ENCODE results near the gene GPR155.
A peak's percentile ranks its signal among the peaks of the same experiment; 100 is the strongest.
"Not testable (repeated sequence)": the region's sequence is repeated elsewhere in the genome, so short reads cannot be mapped to it uniquely, and the experiment has no call there.

The GPR155 gene

GRCh38 chr2:174491947-174492346, 5.1 kb upstream of the GPR155 start:
- no peak for DNase-seq

DNA sequence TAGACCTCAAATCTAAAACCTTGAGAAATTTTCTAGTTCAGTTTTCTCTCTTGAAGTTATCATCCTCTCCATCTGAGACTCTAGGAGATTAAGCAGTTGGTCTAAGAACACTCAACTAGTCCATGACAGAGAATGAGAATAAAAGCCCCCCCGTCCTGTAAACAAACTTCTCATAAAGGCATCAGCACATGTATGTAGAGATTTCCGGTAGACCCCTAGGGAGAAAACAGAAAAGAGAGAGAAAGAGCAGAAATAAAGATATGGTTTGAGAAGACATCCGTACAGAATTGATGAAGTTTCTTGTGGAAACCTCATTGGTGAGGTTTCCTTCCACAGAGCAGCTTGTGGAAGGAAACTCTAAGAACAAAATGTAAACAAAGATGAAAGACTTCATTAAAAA, 3.2 kb upstream of the GPR155 start:
- no peak for DNase-seq

- DNase-seq = not testable (repeated sequence)
Observed at GRCh38 chr2:174489520-174489919, 2.7 kb upstream of the GPR155 start.

DNA sequence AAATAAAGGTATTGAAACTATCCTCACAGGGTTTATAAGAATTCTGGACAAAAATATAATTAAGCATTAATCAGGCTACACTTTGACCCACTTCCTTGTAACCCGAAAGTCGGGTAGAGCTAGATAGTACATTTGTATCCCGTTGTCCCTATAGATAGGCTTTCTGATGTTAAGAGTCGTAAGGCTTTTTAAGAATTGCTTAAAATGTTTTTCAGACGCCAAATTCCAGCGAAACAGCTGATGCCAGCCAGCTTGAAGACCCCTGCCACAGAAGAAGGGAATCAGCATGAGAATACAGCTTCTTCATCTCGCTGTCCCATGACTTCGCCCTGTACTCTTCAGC, 962 bp upstream of the GPR155 start:
- DNase-seq = no peak

DNA sequence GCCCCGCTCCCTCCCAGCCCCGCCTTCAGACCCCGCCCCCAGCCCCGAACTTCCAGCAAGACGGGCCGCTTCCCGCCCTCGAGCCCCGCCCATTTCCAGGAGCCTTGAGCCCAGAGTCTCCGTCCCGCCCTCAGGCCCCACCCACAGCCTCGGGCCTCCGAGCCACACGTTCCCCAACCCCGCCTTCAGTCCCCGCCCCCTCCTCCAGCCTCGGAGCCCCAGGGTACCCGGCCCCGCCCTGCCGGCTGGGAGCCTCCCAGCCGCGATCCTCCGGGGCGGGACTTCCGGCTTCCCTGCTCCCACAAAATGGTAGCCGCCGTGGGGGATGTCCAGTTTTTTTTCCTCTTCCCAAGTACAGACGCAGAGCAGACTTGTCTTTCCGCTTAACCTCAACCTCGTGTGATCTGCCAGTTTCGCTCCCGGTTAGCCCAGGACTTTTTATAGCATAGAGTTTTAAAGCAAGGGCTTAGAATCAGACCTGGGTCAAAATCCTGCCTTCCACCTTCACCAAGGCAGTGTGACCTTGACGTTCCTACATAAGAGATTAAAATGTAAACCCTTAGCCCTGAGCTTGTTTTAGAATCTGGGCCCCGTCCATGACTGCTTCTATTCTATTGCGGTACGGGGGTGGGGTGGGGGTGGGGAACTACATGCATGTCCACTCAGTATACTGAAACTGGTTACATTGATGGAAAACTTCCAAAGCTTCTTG, 435 bp upstream of the GPR155 start:
- DNase-seq = peak; percentile 98

GRCh38 chr2:174485788-174486562, 854 bp downstream of the GPR155 start:
- peak; percentile 39 for DNase-seq

DNA sequence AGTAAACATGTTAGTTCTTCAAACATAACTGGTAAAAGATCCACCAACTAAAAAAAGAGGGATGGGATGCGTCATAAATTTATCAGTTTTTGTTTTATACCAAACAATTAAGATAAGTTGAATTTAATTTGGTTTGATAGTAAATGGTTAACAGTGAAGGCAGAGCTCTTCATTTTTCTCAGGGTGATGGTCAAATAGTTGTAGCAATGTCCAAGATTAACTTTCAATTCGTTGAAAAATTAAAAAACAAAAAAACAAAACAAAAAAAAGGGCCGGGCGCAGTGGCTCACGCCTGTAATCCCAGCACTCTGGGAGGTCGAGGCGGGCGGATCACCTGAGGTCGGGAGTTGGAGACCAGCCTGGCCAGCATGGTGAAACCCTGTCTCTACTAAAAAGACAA, 1.8 kb downstream of the GPR155 start:
- DNase-seq = not testable (repeated sequence)

GRCh38 chr2:174484573-174484972, 2.3 kb downstream of the GPR155 start:
- DNase-seq = no peak

DNA sequence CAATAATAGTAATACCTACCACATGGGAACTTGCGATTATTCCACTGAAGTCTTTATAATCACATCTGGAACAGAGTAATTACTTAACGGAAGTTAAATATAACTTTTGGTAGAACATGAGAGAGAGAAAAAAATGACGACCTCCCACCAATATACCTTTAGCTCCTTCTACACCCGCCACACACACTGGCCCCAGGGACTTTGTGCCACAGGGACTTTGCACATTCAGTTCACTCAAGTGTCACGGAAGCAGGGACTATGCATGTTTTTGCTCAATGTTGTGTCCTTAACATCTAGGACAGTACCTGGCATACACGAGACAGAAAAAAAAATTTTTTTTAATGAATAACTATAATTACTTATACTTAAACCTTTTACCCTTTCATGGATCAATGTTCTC, 4.0 kb downstream of the GPR155 start:
- DNase-seq = no peak

- DNase-seq = no peak
Observed at GRCh38 chr2:174477759-174478158, 9.1 kb downstream of the GPR155 start.

DNA sequence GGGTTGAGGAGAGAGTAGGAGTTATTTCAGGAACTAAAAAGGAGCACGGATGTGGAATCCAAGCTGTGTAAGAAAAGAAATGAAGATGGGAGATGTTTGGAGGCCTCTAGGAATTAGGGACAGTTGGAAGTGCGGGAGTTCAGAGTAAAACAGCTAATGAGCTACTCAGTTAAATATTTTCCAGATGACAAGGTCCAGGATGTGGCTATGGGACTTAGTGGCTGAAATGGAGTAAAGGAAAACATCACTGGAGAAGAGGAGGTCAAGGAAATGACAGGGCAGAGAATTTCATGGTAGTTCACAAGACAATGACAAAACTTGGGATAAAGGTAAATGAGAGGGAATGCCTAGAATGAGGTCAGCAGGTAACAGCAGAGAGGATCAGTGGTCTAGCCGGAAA, 13.0 kb downstream of the GPR155 start:
- no peak for DNase-seq

DNA sequence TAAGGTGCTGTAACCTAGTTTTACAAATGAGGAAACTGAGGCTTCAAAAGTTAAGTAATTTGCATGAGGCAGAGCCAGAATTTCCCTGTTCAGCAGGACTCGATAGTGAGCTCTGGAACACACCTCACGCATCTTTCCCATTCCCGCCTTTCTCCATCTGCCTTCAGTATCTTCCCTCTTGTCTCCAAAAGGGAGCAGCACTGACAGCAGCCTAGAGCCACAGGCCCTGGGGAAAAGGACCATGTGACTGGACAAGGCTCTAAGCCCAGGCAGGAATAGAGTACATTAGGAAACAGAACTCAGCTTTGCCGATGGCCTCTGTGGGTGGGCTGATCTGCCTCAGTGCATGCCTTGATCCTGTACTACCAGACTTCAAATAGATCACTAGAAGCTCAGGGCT, 21.5 kb downstream of the GPR155 start:
- DNase-seq = no peak

GRCh38 chr2:174461221-174461620, 25.6 kb downstream of the GPR155 start:
- no peak for DNase-seq

- no peak for DNase-seq
Observed at GRCh38 chr2:174454566-174454965, 32.3 kb downstream of the GPR155 start.

GRCh38 chr2:174450021-174450816, 36.6 kb downstream of the GPR155 start:
- no peak for DNase-seq

GRCh38 chr2:174449033-174449432, 37.8 kb downstream of the GPR155 start:
- no peak for DNase-seq

DNA sequence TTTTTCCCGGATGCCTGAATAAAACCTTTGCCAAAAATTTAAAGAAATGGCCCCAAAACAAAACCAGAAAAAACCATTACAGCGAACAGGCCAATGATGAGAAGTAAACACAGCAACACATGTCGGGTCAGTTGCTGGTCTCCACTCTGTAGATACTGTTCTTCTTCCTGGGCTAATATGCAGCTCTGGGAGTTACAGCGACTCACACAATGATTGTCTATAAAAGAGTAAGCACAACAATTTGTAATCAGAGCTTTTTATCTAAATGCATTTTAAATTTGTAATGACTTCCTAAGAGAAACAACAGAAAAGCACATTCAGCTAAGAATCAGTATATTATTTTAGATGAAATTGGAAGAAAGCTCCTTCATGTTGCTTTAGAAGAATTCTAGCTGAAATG, 40.3 kb downstream of the GPR155 start:
- DNase-seq = no peak

DNA sequence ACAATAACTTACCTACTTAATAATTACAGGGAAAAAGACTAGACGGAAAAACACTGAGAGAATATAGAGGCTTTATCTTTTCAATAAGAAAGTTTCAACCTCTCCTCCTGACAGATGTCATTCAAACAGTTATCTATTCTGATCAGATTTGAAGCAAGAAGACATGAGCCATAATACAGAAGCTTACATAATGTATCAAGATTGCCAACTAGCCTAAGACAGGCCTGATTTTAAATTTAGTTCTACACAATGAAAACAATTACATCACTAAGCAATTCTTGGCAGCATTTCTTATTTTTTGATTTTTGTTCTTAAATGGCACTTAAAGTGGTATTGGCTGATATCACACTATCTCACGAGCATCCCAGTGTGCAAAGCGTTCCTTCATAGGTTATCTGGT, 41.6 kb downstream of the GPR155 start:
- DNase-seq = no peak

DNA sequence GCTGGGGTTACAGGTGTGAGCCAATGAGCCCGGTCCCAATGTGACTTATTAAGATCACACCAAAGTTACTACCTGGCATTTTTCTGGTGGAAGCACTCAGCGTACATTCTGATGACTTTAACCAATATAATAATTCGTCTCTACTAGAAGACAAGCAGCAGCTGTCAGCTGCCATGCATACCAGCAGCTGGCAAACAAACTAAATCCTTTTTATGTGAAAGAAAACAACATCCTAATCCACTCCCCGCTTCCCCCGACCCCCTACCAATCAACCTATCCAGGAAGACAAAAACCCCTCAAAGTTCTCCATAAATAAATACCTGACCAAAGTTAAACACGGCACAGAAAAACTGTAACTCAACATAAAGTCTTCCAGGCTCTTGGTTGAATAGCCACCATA, 42.1 kb downstream of the GPR155 start:
- DNase-seq = no peak

- no peak for DNase-seq
Observed at GRCh38 chr2:174442546-174443510, 44.0 kb downstream of the GPR155 start.

DNA sequence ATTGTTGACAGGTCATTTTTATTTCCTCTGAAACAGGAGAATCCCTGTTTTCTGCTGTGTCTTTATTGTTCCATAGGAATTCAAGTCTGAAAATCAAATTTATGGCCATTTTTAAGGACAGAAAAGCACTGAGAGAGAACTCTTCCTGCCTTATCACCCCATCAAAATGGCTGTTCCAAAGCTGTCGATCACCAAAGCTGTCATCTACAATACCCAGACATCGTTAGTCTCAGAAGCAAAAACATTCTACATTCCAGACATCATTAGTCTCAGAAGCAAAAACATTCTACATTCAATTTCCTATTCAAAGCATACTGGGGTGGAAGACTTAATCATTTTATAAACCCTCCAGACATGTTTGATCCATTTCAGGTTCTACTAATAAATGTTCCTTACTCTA, 46.9 kb downstream of the GPR155 start:
- no peak for DNase-seq

GRCh38 chr2:174439323-174439722, 47.5 kb downstream of the GPR155 start:
- DNase-seq = no peak
